SK-N-SH (cell line): ENCODE data around the gene KLF7. TPM values are rescaled to one million over a fixed set of nuclear protein-coding genes. Genes with fewer than 3 reads are reported as not detected.
A peak's percentile ranks its signal among the peaks of the same experiment; 100 is the strongest.

Experiments used
- CTCF ChIA-PET: fragments of 300-600, 350-600 bp; formaldehyde crosslinking; extraction: SDS; loops from one replicate; lab custom pipeline; 2021; lab: Yijun Ruan, JAX
- POLR2A ChIA-PET: fragments of 350-600 bp; sonication (Branson Sonifier 250); formaldehyde crosslinking; extraction: SDS; loops from one replicate; lab custom pipeline; 2020; ENCODE audit warnings: antibody characterized with exemption, inconsistent platforms; lab: Yijun Ruan, JAX
- DNase-seq: peaks from one replicate; pipeline ENCODE4 v3.0.0; 2012
- H2AFZ ChIP-seq: fragments of 200-600 bp; sonication (generic); 2 replicates; pipeline ENCODE4 v1.8.1; 2016; ENCODE audit warnings: antibody characterized with exemption, mild to moderate bottlenecking, low read depth
- H3F3A ChIP-seq: fragments of 200-600 bp; sonication (generic); replicated peaks from 2 replicates; pipeline ENCODE3; 2016; ENCODE audit warnings: antibody characterized with exemption, mild to moderate bottlenecking; ENCODE audit not compliant: insufficient read depth
- H3K27ac ChIP-seq, 2 experiments: fragments of 200-500 bp in 1 of 2; fragments of 200-600 bp in 1 of 2; sonication (Bioruptor generic) in 1 of 2; sonication (generic), shearing (Covaris generic) in 1 of 2; 2 replicates each; pipeline versions ENCODE4 v1.5.1 to v1.6.1; 2014 to 2016; ENCODE audit warnings: low read depth in 2 of 2, inconsistent platforms in 1 of 2, low read length in 1 of 2, mild to moderate bottlenecking in 1 of 2, mixed read lengths in 1 of 2
- H3K27me3 ChIP-seq: fragments of 200-600 bp; sonication (generic), shearing (Covaris generic); 2 replicates; pipeline ENCODE4 v1.6.1; 2016; ENCODE audit warnings: mixed run types; ENCODE audit not compliant: insufficient read depth
- H3K36me3 ChIP-seq, 2 experiments: fragments of 200-500 bp in 1 of 2; fragments of 200-600 bp in 1 of 2; sonication (Bioruptor generic) in 1 of 2; sonication (generic) in 1 of 2; replicated peaks in 1 of 2; 2 replicates each; pipeline versions ENCODE3 to v1.5.1; 2014 to 2016; ENCODE audit warnings: low read length in 1 of 2, mild to moderate bottlenecking in 1 of 2; ENCODE audit not compliant: insufficient read depth in 2 of 2, control insufficient read depth in 1 of 2
- H3K4me1 ChIP-seq, 2 experiments: fragments of 200-500 bp in 1 of 2; fragments of 200-600 bp in 1 of 2; sonication (Bioruptor generic) in 1 of 2; sonication (generic), shearing (Covaris generic) in 1 of 2; 2 replicates each; pipeline versions ENCODE4 v1.5.1 to v1.6.1; 2014 to 2016; ENCODE audit warnings: low read depth in 1 of 2, low read length in 1 of 2, mixed run types in 1 of 2; ENCODE audit not compliant: insufficient read depth in 2 of 2, control insufficient read depth in 1 of 2
- H3K4me2 ChIP-seq: fragments of 200-600 bp; sonication (generic), shearing (Covaris generic); 2 replicates; pipeline ENCODE4 v1.6.1; 2017; ENCODE audit warnings: mixed run types
- H3K4me3 ChIP-seq, 2 experiments: fragments of 200-500 bp in 1 of 2; fragments of 200-600 bp in 1 of 2; sonication (Bioruptor generic) in 1 of 2; sonication (generic), shearing (Covaris generic) in 1 of 2; 2 replicates each; pipeline versions ENCODE4 v1.5.1 to v1.8.1; 2014 to 2016; ENCODE audit warnings: low read depth in 2 of 2, inconsistent platforms in 1 of 2, low read length in 1 of 2, mild to moderate bottlenecking in 1 of 2, mixed read lengths in 1 of 2, moderate library complexity in 1 of 2
- H3K79me2 ChIP-seq: fragments of 200-600 bp; sonication (generic); 2 replicates; pipeline ENCODE4 v1.8.1; 2017; ENCODE audit warnings: mild to moderate bottlenecking; ENCODE audit not compliant: insufficient read depth
- H3K9ac ChIP-seq: fragments of 200-600 bp; sonication (generic); 2 replicates; pipeline ENCODE4 v1.6.1; 2017; ENCODE audit warnings: mixed run types
- H3K9me2 ChIP-seq: fragments of 200-600 bp; sonication (generic); 2 replicates; pipeline ENCODE4 v1.6.1; 2017; ENCODE audit warnings: mixed run types
- H3K9me3 ChIP-seq: fragments of 200-600 bp; sonication (generic); 2 replicates; pipeline ENCODE4 v1.6.1; 2017; ENCODE audit warnings: mixed run types, mild to moderate bottlenecking, moderate library complexity
- H4K20me1 ChIP-seq: fragments of 200-600 bp; sonication (generic); 2 replicates; pipeline ENCODE4 v1.6.1; 2017; ENCODE audit warnings: mild to moderate bottlenecking, mixed run types; ENCODE audit not compliant: insufficient read depth
- EP300 ChIP-seq, 2 experiments: IDR thresholded peaks; 2 replicates each; pipeline versions ENCODE4 v1.4.0 to v1.6.1; 2012; ENCODE audit warnings: borderline replicate concordance in 1 of 2, low read depth in 1 of 2, low read length in 1 of 2
- EZH2phosphoT487 ChIP-seq: fragments of 200-600 bp; sonication (generic); IDR thresholded peaks from 2 replicates; pipeline ENCODE4 v1.6.1; 2017; ENCODE audit warnings: low read depth, mixed run types, mild to moderate bottlenecking, antibody characterized with exemption, moderate library complexity, borderline replicate concordance
- FOXJ3 ChIP-seq: sonication (generic); formaldehyde crosslinking; IDR thresholded peaks from 2 replicates; pipeline ENCODE4 v1.5.1; 2020; ENCODE audit warnings: mild to moderate bottlenecking, missing genetic modification reagents
- FOXM1 ChIP-seq: IDR thresholded peaks from 2 replicates; pipeline ENCODE4 v1.4.0; 2012; ENCODE audit warnings: low read depth, mild to moderate bottlenecking
- GABPA ChIP-seq: IDR thresholded peaks from 2 replicates; pipeline ENCODE4 v1.4.0; 2012; ENCODE audit warnings: low read depth, mild to moderate bottlenecking
- GATA2 ChIP-seq: sonication (generic); formaldehyde crosslinking; IDR thresholded peaks from 2 replicates; pipeline ENCODE4 v1.5.0; 2020; ENCODE audit warnings: mild to moderate bottlenecking, missing genetic modification reagents
- NFIC ChIP-seq: IDR thresholded peaks from 2 replicates; pipeline ENCODE4 v1.4.0; 2012; ENCODE audit warnings: borderline replicate concordance
- NRF1 ChIP-seq: IDR thresholded peaks from 2 replicates; pipeline ENCODE4 v1.6.1; 2012; ENCODE audit warnings: low read depth, mild to moderate bottlenecking, low read length
- PBX3 ChIP-seq: IDR thresholded peaks from 2 replicates; pipeline ENCODE4; 2012
- POLR2AphosphoS5 ChIP-seq: IDR thresholded peaks from 2 replicates; pipeline ENCODE4 v1.6.1; 2012; ENCODE audit warnings: low read depth, low read length
- RCOR1 ChIP-seq: fragments of 150-350 bp; IDR thresholded peaks from 2 replicates; pipeline ENCODE4 v1.6.1; 2017; ENCODE audit warnings: antibody characterized with exemption, low read length
- RXRA ChIP-seq: IDR thresholded peaks from 2 replicates; pipeline ENCODE4 v1.4.0; 2012; ENCODE audit warnings: low read depth, mild to moderate bottlenecking, borderline replicate concordance
- TCF12 ChIP-seq: IDR thresholded peaks from 2 replicates; pipeline ENCODE4 v1.4.0; 2012
- TEAD4 ChIP-seq: IDR thresholded peaks from 2 replicates; pipeline ENCODE4 v1.4.0; 2012; ENCODE audit warnings: mild to moderate bottlenecking, borderline replicate concordance; ENCODE audit not compliant: insufficient read depth
- USF2 ChIP-seq: fragments of 150-350 bp; IDR thresholded peaks from 2 replicates; pipeline ENCODE4 v1.6.1; 2017; ENCODE audit warnings: antibody characterized with exemption, low read length, low read depth, borderline replicate concordance
- WGBS: methylation state at CpG from one replicate; pipeline ENCODE4 v1.1.6; 2017; ENCODE audit warnings: low lambda C conversion rate; 5-methylcytosine and 5-hydroxymethylcytosine counted together
- polyA plus RNA-seq, 3 experiments: library from polyadenylated mRNA; depleted of rRNA; stranded (reverse); fragments of >200 nt; gene quantifications; 2 replicates each; pipeline ENCODE4 v1.2.3, GENCODE V29; 2012

The KLF7 gene
- polyA plus RNA-seq, 1 of the 3 experiments (the other 2 are of a cell fraction) = 7.5 TPM

- TF ChIP-seq RCOR1 = no peak
- no peak for TF ChIP-seq GATA2
- TF ChIP-seq FOXJ3 = no peak
- TF ChIP-seq GABPA = no peak
- no peak for TF ChIP-seq EP300 (IDR thresholded peaks at IDR 0.05; ENCODE audit: borderline replicate concordance in 1 of 2, low read depth in 1 of 2, low read length in 1 of 2)
Observed at GRCh38 chr2:207101984-207102383, 63.8 kb downstream of the KLF7 start (continued).

- WGBS = 99% methylated on average over 4 of the region's 4 CpGs
- Histone ChIP-seq H3K4me3 (no peak overlapping the region), H3K79me2 (peaks cover 98% of the 10 kb centered on the region), H3F3A (no peaks in the 10 kb centered on the region), H2AFZ (no peak overlapping the region), H4K20me1 (peaks cover 70% of the 10 kb centered on the region), H3K4me2 (no peak overlapping the region), H3K27me3 (no peaks in the 10 kb centered on the region), H3K9ac (no peak overlapping the region), H3K27ac (no peak overlapping the region), H3K9me2 (no peaks in the 10 kb centered on the region), H3K4me1 (peaks cover 0 to 9% of the 10 kb centered on the region in 2 experiments; a peak in 1 of 4 replicates), H3K9me3 (no peaks in the 10 kb centered on the region), H3K36me3 (peaks cover 18 to 57% of the 10 kb centered on the region in 2 experiments)
- ChIA-PET POLR2A (no interaction called here), CTCF (no interaction called here)
- no peak for DNase-seq
- TF ChIP-seq TEAD4 (no peak), NFIC (no peak), GATA2 (no peak), TCF12 (no peak), NRF1 (no peak)
Observed at GRCh38 chr2:207097278-207097677, 68.5 kb downstream of the KLF7 start.

- Histone ChIP-seq H3K36me3 (peaks cover 13 to 54% of the 10 kb centered on the region in 2 experiments), H3K27me3 (no peaks in the 10 kb centered on the region), H3K9me3 (no peaks in the 10 kb centered on the region), H3F3A (no peaks in the 10 kb centered on the region), H3K9me2 (no peaks in the 10 kb centered on the region), H3K27ac (peak overlapping the region in 1 of 2 experiments; percentile 47; a peak in 1 of 4 replicates), H3K9ac (no peak overlapping the region), H3K4me3 (no peak overlapping the region), H3K4me1 (peaks cover 0 to 14% of the 10 kb centered on the region in 2 experiments; a peak in 3 of 4 replicates), H4K20me1 (peaks cover 70% of the 10 kb centered on the region), H3K4me2 (no peak overlapping the region), H3K79me2 (peaks cover 98% of the 10 kb centered on the region), H2AFZ (no peak overlapping the region)
- DNase-seq = no peak
- CTCF ChIA-PET = no interaction called here
- 96% methylated on average over 6 of the region's 6 CpGs for WGBS
- POLR2A ChIA-PET = no interaction called here
- no peak for TF ChIP-seq POLR2AphosphoS5
- TF ChIP-seq FOXM1 = no peak
- TF ChIP-seq USF2 = no peak
- TF ChIP-seq PBX3 = no peak
- no peak for TF ChIP-seq GATA2
- TF ChIP-seq RXRA = no peak
- TF ChIP-seq TEAD4 = no peak
- TF ChIP-seq EZH2phosphoT487 = no peak
Observed at GRCh38 chr2:207095963-207096362, 69.8 kb downstream of the KLF7 start.
